HS-27A (cell line): Measurements from ENCODE around the gene KEAP1.

Experiments used
- DNase-seq: peaks from one replicate; pipeline ENCODE4 v3.0.0-alpha.2; 2012; ENCODE audit warnings: low read depth, missing footprints

The KEAP1 gene

DNA sequence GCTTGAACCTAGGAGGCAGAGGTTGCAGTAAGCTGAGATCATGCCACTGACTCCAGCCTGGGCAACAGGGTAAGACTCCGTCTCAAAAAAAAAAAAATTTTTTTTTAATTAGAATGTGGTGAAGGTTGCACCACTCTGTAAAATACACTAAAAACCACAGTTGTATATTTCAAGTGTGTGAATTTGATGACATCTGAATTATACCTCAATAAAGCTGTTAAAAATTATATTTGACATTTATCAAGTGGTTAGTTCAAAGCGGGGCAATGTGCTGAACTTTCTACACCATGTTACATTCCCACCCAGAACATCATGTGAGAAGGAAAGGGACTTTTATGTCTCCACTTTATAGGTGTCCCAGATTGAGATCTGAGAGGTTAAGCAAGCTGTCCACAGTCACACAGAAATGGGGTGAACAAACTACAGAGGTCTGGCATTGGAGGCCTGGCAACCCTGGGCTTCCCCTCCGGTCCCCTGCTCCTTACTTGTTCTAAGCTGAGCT is 20.0 kb upstream of the KEAP1 start:
- no peak for DNase-seq

DNA sequence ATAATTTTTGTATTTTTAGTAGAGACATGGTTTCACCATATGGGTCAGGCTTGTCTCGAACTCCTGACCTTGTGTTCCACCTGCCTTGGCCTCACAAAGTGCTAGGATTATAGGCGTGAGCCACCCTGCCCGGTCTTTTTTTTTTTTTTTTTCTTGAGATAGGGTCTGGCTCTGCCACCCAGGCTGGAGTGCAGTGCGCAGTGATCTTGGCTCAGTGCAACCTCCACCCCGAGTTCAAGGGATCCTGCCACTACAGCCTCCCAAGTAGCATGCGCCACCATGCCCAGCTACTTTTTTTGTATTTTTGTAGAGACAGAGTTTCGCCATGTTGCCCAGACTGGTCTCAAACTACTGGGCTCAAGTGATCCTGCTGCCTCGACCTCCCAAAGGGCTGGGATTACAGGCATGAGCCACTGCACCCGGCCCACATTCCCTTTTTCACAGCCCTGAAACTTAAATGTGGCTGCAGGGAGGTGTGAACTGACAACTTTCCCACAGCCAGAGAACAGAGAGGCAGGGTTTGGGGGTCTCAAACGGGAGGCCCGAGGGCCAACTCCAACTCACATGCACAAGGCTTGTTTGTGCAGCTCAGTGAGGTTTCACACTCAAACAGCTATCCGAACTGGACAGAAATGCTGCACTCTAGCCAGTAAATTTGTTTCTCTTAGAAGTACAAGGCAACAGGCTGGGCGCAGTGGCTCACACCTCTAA is 18.5 kb upstream of the KEAP1 start:
- DNase-seq = no peak

GRCh38 chr19:10520652-10521318 is 17.6 kb upstream of the KEAP1 start:
- no peak for DNase-seq

DNA sequence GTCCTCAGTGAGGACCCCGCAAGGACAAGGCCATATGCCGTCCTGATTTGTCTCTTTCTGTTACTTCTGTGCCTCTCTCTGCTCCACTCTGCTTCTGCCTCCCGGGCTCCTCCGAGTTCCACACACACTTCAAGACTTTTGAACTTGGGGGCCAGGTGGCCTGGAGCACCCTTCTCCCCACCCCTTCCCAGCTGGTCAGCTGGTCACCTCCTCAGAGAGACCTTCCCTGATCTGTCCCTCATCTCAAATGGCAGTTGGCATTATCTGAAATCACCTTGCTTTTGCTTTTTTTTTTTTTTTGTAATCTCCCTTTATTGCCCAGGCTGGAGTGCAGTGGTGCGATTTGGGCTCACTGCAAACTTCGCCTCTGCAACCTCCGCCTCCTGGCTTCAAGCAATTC is 16.3 kb upstream of the KEAP1 start:
- no peak for DNase-seq

GRCh38 chr19:10518444-10519361 is 15.5 kb upstream of the KEAP1 start:
- DNase-seq = no peak

DNA sequence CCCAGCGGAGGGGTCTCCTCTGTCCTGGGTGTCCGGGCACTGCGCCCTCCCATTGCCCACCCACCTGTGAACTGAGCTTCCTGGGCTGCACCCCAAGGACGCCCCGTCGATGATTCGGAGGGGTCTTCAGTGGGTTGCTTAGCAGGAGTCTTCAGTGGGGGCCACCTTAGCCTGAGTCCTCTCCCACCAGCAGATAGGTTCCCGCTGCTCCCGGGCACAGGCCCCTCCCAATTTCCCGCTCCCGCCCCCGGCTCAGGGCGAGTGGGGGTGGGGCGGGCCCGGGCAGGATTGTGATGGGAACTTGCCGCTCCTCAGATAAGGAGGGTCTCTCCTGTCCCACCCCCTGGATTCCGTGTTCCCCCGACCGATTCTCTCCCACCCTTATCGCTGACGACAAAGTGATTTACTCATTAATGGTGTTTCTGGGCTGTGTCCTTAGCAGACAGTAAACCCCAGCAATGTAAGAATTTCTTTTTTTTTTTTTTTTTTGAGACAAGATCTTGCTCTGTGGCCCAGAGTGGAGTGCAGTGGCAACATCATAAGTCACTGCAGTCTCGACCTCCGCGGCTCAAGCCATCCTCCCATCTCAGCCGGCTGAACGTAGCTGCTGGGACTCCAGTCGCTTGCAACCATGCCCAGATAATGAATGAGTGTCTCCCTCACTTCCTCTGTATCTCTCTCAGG is 14.7 kb upstream of the KEAP1 start:
- no peak for DNase-seq

DNA sequence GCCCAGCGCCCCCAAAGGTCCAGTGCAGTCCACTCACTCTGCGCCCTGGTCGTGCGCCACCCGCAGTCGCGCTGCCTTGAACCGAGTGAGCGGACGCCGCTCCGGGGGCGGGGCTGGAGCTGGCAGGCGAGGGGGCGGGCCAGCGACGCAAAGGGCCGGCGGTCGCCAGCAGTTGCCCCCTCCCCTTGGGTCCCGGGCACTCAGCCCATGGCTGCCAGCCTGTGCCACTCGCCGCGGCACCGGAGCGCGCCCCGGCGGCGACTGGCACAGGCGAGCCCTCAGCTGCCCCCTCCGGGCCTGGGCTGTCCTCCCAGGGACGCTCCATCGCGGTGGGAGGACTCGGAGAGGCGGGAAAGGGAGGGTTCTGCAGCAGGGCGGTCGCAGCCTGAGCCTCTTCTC is 14.2 kb upstream of the KEAP1 start, which contains the start of gene S1PR5:
Gene S1PR5, minus strand, starts transcription at position 87 of the 399 bp plus-strand sequence. CDS start 2,436 bp downstream, outside the sequence.
- no peak for DNase-seq

- no peak for DNase-seq
Observed at GRCh38 chr19:10516671-10517286, 13.6 kb upstream of the KEAP1 start.

- DNase-seq = no peak
Observed at GRCh38 chr19:10516064-10516385, 12.9 kb upstream of the KEAP1 start.

DNA sequence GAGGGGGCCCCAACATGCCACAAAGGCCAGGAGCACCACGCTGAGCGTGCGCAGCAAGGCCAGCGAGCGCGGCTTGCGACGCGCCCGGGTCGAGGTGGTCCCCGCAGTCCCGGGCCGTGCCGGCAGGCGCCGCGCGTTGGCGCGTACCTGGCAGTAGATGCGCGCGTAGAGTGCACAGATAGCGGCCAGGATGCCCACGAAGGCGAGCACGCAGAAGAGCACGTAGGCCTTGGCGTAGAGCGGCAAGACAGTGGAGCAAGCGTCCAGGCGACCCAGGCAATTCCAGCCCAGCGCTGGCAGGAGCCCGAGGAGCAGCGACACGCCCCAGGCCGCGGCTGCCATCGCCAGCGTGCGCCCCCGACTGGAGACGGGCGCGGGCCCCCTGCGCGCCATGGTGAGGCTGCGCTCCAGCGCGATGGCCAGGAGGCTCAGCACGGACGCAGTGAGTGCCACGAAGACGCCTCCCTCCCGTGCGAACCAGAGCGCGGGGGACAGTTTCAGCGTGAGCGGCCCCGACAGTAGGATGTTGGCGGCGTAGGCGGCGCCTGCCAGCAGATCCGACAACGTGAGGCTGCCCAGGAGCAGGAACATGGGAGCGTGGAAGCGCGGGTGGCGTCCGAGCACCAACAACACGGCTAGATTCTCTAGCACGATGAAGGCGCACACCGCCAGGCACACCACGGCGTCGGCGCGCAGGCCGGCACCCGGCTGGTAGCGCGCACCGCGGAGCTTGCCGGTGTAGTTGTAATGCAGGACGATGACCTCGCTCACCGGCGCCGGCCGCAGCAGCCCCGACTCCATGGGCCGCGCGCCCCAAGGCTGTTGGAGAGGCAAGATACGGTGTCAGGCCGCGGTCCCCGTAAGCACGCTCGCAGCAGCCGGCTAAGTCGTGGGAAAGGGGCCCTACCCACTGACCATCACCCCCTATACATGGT is 11.3 kb upstream of the KEAP1 start:
- no peak for DNase-seq

- DNase-seq = no peak
Observed at GRCh38 chr19:10513223-10513622, 10.1 kb upstream of the KEAP1 start.

GRCh38 chr19:10510301-10510802 is 7.2 kb upstream of the KEAP1 start:
- DNase-seq = no peak

- no peak for DNase-seq
Observed at GRCh38 chr19:10508707-10509106, 5.6 kb upstream of the KEAP1 start.

DNA sequence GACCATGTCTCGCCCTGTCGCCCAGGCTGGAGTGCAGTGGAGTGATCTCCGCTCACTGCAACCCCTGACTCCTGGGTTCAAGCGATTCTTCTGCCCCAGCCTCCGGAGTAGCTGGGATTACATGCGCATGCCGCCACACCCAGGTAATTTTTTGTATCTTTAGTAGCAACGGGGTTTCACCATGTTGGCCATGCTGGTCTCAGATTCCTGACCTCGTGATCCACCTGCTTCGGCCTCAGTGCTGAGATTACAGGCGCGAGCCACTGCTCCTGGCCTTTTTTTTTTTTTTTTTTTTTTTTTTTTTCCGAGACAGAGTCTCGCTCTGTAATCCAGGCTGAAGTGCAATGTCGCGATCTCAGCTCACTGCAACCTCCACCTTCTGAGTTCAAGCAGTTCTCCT is 4.9 kb upstream of the KEAP1 start:
- DNase-seq = no peak

DNA sequence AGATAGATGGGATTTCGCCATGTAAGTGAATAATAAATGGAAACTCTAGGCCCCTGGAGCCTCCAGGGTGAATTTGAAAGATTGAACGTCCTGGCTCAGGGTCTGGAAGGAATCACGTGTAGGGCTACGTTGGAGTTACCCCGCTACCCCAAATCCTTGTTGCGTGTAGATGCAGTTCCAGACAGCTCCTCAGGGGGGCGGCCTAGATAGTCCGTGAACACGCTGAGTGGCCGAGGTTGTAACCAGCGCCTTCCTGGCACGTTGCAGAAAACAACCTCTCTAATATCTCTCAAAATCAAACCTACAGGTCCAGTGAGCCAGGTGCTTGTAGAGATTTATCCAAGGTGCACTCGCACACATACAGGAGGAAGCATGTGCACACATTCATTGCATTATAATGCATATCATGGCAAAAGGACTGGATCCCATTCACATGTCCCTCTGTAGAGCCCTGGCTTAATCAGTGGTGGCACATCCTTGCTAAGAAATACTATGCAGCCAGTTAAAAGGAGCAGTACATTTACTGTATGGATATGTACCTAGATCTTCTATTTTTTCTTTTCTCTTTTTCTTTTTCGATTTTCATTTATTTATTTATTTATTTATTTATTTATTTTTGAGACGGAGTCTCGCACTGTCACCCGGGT is 2.5 kb upstream of the KEAP1 start:
- no peak for DNase-seq

GRCh38 chr19:10502524-10503001 is 593 bp downstream of the KEAP1 start:
- DNase-seq = peak; percentile 62

DNA sequence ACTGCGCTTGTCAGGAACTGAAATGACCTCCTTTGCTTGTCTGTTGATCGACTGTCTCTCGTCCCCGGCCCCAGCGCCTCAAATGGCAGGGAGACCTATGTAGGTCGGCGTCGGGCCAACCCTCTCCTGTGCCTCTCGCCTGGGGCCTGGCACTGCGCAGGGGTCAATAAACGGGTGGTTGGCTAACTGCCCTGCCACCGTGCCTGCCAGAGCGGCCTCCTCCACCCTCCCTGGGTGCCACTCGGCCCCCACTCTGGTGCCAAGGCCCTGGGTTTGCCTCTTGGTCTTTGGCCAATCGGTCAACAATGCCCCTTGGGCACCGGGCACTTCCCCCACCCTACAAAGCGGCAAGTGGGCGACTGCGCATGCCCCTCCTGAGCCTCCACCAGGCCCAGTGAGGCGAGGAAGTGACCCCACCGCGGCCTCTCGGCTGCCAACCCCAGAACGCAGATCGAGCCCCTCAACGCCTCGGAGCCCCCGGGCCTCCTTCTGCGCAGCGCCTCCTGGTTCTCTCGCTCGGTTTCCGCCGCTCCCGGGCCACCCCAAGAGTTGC is 1.1 kb downstream of the KEAP1 start:
- DNase-seq = peak; percentile 26

DNA sequence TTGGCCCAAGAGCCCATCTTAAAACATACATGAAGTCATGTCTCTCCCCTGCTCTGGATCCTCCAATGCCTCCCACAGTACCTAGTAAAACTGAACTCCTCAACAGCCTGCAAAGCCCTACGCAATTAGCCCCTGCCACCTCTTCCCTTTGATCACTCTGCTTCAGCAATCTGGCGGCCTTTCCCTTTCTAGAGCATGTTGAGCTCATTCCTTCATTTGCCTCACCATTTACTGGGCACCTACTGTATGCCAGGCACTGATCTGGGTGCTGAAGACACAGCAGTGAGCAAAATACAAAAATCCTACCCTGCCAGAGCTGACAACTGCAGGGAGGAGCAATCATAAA is 2.9 kb downstream of the KEAP1 start:
- DNase-seq = no peak

DNA sequence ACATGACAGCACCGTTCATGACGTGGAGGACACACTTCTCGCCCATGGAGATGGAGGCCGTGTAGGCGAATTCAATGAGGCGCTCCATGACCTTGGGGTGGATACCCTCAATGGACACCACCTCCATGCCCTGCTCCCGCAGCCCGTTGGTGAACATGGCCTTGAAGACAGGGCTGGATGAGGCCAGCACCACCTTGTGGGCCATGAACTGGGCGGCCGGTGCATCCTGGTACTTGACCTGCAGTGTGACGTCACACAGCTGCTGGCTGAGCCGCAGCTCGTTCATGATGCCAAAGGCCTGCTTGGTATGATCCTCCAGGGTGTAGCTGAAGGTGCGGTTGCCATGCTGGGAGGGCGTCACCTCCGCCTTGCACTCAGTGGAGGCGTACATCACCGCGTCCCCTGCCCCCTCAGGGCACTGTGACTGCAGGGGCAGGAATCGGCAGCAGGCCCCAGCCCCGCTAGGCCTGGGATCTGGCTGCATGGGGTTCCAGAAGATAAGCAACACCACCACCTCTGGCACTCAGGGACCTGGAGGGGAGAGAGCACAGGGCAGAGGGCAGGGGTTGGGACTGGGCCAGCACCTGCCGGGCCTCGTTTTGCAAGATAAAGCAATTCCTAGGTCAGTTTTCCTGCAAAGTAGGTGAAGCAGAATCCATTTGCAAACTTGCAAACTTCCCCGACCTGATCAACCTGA is 3.5 kb downstream of the KEAP1 start:
- no peak for DNase-seq
